PC-3 (cell line): ENCODE data around the gene SEPTIN3.

Experiments
- CTCF ChIP-seq: fragments of 300-600 bp; sonication (generic); conservative IDR thresholded peaks from 2 replicates; pipeline ENCODE4 v1.5.1; 2017; ENCODE audit warnings: antibody characterized with exemption, low read depth, mild to moderate bottlenecking, low read length
- EZH2 ChIP-seq: fragments of 300-600 bp; sonication (generic); IDR thresholded peaks from one replicate; pipeline ENCODE4 v1.6.1; 2017; ENCODE audit warnings: antibody characterized with exemption, mild to moderate bottlenecking, low read length; ENCODE audit not compliant: unreplicated experiment

GRCh38 chr22:41957941-41958556 lies 11.2 kb upstream of the SEPTIN3 start:
- TF ChIP-seq CTCF: no peak
- no peak for TF ChIP-seq EZH2
